ENCODE data around the gene ZCRB1. TPM values are rescaled to one million over a fixed set of nuclear protein-coding genes. Genes with fewer than 3 reads are reported as not detected.

ZCRB1 gene
- total RNA-seq, 1 experiment from 2014 or later: 71.5 TPM

DNA sequence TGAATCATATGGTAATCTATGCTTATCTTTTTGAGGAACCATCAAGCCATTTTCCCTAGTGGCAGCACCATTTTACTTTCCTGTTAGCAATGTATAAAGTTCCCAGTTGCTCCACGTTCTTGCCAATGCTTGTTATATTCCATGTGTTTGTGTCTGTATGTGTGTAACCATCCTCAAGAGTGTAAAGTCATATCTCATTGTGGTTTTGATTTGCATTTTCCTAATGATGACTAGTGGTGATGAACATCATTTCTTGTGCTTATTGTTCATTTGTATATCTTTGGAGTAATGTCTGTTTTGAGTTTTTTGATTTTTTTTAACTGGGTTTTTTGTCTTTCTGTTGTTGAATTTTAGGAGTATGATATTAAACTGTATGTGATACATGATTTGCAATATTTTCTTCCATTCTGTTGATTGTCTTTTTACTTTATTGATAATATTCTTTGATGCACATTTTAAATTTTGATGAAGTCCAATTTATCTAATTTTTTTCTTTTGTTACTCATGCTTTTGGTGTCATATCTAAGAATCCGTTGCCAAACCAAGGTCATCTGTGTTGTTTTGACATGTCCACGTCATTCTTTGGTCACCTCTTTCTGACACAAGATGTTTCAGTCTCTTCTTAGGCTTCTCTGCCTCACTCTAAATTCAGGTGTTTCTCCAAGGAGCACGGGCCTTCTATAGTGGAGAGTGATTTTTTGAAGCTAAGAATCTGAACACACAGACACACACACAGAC lies 36.2 kb upstream of the ZCRB1 start:
- H3K36me3 Mint-ChIP-seq (ENCODE audit: insufficient read depth in 1 of 3, low read depth in 3 of 3): peaks cover 7 to 16% (median 7%) of the 10 kb centered on the region in 3 experiments; a peak in 6 of 7 replicates
- Histone ChIP-seq H3K27ac (ENCODE audit: insufficient read length, low read depth, low read length) (no peak overlapping the region), H3K23ac (ENCODE audit: insufficient read length, low read depth, low read length) (no peak overlapping the region), H3K4ac (ENCODE audit: low read depth, low read length) (no peak overlapping the region), H3K27me3 (ENCODE audit: insufficient read depth, low read length) (no peaks in the 10 kb centered on the region), H2BK12ac (ENCODE audit: insufficient read length, low read depth, low read length) (no peak overlapping the region), H3T11ph (ENCODE audit: low read length) (no peak overlapping the region), H2BK15ac (ENCODE audit: low read depth, low read length) (no peak overlapping the region), H3K9me3 (ENCODE audit: control insufficient read depth, low read depth, low read length) (no peaks in the 10 kb centered on the region), H2AK5ac (ENCODE audit: insufficient read length, low read length) (no peak overlapping the region), H3K9ac (ENCODE audit: extremely low read depth, insufficient read length, low read length) (no peak overlapping the region), H2BK20ac (ENCODE audit: low read depth, low read length, poor library complexity, severe bottlenecking) (no peak overlapping the region), H4K8ac (replicated peaks; ENCODE audit: insufficient read length, low read depth, low read length) (no peak overlapping the region), H3K56ac (ENCODE audit: insufficient read length, low read depth, low read length) (no peak overlapping the region), H3K18ac (ENCODE audit: insufficient read length, low read depth, low read length) (no peak overlapping the region), H3K79me2 (ENCODE audit: insufficient read depth, low read length) (peaks cover 2% of the 10 kb centered on the region; the same call in 1 of the 2 replicates), H3K79me1 (ENCODE audit: insufficient read depth, low read depth, low read length, poor library complexity, severe bottlenecking) (no peaks in the 10 kb centered on the region), H2BK5ac (ENCODE audit: insufficient read length, low read length) (no peak overlapping the region), H2BK120ac (ENCODE audit: low read depth, low read length, poor library complexity, severe bottlenecking) (no peak overlapping the region), H4K20me1 (ENCODE audit: control insufficient read depth, insufficient read depth, insufficient read length) (no peaks in the 10 kb centered on the region), H4K91ac (ENCODE audit: insufficient read length, low read depth, low read length) (no peak overlapping the region), H3K4me2 (ENCODE audit: insufficient read depth, insufficient read length, low read length) (no peak overlapping the region), H3K14ac (ENCODE audit: insufficient read depth, low read length) (no peak overlapping the region), H3K23me2 (ENCODE audit: insufficient read length, low read depth, low read length, poor library complexity, severe bottlenecking) (no peaks in the 10 kb centered on the region), H4K5ac (ENCODE audit: insufficient read length, low read depth, low read length) (no peak overlapping the region), H3K4me1 (ENCODE audit: insufficient read depth, low read length) (no peaks in the 10 kb centered on the region), H2AFZ (ENCODE audit: low read length) (no peak overlapping the region)
- WGBS (ENCODE audit: extremely low coverage, insufficient read length, low lambda C conversion rate): no CpG with 5 or more reads among the region's 4 CpGs
- no peaks in the 10 kb centered on the region for H3K9me3 Mint-ChIP-seq
- H3K4me1 Mint-ChIP-seq: peaks cover 16% of the 10 kb centered on the region in 2 experiments
- no peak for DNase-seq
- H3K4me3 Mint-ChIP-seq: no peak overlapping the region
- H3K27ac Mint-ChIP-seq: no peak overlapping the region
- H3K27me3 Mint-ChIP-seq (ENCODE audit: low read depth): no peaks in the 10 kb centered on the region
- TF ChIP-seq, protein P1, sequence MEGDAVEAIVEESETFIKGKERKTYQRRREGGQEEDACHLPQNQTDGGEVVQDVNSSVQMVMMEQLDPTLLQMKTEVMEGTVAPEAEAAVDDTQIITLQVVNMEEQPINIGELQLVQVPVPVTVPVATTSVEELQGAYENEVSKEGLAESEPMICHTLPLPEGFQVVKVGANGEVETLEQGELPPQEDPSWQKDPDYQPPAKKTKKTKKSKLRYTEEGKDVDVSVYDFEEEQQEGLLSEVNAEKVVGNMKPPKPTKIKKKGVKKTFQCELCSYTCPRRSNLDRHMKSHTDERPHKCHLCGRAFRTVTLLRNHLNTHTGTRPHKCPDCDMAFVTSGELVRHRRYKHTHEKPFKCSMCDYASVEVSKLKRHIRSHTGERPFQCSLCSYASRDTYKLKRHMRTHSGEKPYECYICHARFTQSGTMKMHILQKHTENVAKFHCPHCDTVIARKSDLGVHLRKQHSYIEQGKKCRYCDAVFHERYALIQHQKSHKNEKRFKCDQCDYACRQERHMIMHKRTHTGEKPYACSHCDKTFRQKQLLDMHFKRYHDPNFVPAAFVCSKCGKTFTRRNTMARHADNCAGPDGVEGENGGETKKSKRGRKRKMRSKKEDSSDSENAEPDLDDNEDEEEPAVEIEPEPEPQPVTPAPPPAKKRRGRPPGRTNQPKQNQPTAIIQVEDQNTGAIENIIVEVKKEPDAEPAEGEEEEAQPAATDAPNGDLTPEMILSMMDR (conservative IDR thresholded peaks at IDR 0.05): no peak
